Bronchial epithelial cell (primary cell): Measurements from ENCODE around the gene ABCA2. TPM values are rescaled to one million over a fixed set of nuclear protein-coding genes. Genes with fewer than 3 reads are reported as not detected.

Source experiments
- DNase-seq: peaks from one replicate; pipeline ENCODE4 v3.0.0-alpha.2; 2010; ENCODE audit warnings: low read depth
- FAIRE-seq: peaks from 2 replicates; lab custom pipeline; 2011; peaks lifted over from hg19 to GRCh38; lab: Jason Lieb, UNC
- H3K27me3 ChIP-seq: 2 replicates; pipeline ENCODE4 v1.5.1; 2011; ENCODE audit warnings: low read length; ENCODE audit not compliant: control insufficient read depth, insufficient read depth
- H3K36me3 ChIP-seq: 2 replicates; pipeline ENCODE4 v1.5.1; 2011; ENCODE audit warnings: low read length; ENCODE audit not compliant: control insufficient read depth, insufficient read depth
- H3K4me3 ChIP-seq: 2 replicates; pipeline ENCODE4 v1.5.1; 2011; ENCODE audit warnings: mild to moderate bottlenecking, low read depth, low read length, control low read depth
- total RNA-seq: library from RNA; depleted of rRNA; stranded (reverse); fragments of >200 nt; gene quantifications from 2 replicates; pipeline ENCODE4 v1.2.1, GENCODE V29; 2014
- TF ChIP-seq, protein P1 (sequence below): IDR thresholded peaks from 2 replicates; pipeline ENCODE4 v1.5.1; 2011; ENCODE audit warnings: mild to moderate bottlenecking, moderate library complexity, low read length, control low read depth, inconsistent platforms; ENCODE audit not compliant: insufficient read depth, severe bottlenecking

ABCA2 gene
- total RNA-seq, 1 donor from 2014 or later = 5.5 TPM

DNA sequence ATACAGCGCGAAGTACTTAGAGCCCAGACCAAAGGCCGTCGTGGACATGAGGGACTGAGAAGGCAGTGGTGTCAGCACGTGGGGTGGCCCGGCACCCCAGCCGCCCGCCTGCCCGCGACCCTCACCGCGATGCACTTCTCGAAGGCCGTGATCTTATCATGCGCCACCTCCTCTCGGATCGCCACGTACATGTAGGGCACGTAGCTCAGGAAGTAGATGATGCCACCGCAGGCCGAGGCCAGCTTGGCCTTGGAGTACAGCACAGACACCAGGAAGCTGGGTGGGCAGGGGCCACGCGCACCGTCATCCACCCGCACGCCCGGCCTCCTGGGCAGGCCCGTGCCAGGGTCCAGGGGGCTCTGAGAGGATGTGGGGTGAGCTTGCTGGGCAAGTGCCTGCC, 11.0 kb downstream of the ABCA2 start:
- Histone ChIP-seq H3K27me3 (no peaks in the 10 kb centered on the region), H3K4me3 (no peak overlapping the region), H3K36me3 (peaks cover 9% of the 10 kb centered on the region)
- no peak for FAIRE-seq
- no peak for DNase-seq
- TF ChIP-seq, protein P1, sequence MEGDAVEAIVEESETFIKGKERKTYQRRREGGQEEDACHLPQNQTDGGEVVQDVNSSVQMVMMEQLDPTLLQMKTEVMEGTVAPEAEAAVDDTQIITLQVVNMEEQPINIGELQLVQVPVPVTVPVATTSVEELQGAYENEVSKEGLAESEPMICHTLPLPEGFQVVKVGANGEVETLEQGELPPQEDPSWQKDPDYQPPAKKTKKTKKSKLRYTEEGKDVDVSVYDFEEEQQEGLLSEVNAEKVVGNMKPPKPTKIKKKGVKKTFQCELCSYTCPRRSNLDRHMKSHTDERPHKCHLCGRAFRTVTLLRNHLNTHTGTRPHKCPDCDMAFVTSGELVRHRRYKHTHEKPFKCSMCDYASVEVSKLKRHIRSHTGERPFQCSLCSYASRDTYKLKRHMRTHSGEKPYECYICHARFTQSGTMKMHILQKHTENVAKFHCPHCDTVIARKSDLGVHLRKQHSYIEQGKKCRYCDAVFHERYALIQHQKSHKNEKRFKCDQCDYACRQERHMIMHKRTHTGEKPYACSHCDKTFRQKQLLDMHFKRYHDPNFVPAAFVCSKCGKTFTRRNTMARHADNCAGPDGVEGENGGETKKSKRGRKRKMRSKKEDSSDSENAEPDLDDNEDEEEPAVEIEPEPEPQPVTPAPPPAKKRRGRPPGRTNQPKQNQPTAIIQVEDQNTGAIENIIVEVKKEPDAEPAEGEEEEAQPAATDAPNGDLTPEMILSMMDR = no peak

DNA sequence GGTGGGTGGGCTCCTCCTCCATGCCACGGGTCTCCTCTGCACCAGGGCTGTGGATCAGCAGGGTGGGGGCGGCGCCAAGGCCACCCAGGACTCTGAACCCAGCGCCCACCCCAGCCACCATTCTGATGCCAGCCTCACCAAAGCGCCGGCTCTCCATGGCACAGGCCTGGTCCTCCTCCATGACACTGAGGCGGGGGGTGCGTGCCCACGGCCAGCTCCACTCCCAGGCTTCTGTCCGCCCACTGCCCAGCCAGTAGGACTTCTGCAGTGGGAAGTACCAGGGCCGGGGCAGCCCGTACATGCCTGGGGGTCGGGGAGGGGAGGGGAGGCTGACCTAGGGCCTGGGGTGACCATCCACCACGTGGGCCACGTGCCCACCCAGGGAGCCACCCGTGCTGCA, 11.6 kb downstream of the ABCA2 start:
- no peak for FAIRE-seq
- Histone ChIP-seq H3K36me3 (peaks cover 9% of the 10 kb centered on the region), H3K27me3 (no peaks in the 10 kb centered on the region), H3K4me3 (no peak overlapping the region)
- TF ChIP-seq, protein P1 = no peak
- DNase-seq = no peak

DNA sequence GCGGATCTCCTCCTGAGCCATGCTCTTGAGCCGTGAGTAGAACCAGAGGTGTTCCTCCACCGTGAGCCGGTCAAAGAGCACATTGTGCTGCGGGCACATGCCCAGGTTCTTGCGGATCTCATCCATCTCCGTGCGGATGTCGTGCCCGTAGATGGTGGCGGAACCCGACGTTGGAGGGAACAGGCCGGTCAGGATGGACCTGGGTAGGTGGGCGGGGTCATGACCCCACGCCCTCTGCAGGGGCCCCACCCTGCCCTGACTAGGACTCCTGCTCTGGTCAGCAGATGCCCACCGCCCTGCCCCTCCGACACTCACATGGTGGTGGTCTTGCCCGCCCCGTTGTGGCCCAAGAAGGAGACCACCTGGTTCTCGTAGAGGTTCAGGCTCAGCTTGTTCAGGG, 12.1 kb downstream of the ABCA2 start:
- DNase-seq = no peak
- H3K36me3 ChIP-seq = peaks cover 9% of the 10 kb centered on the region
- no peaks in the 10 kb centered on the region for H3K27me3 ChIP-seq
- TF ChIP-seq, protein P1 = no peak
- no peak overlapping the region for H3K4me3 ChIP-seq
- FAIRE-seq = no peak

DNA sequence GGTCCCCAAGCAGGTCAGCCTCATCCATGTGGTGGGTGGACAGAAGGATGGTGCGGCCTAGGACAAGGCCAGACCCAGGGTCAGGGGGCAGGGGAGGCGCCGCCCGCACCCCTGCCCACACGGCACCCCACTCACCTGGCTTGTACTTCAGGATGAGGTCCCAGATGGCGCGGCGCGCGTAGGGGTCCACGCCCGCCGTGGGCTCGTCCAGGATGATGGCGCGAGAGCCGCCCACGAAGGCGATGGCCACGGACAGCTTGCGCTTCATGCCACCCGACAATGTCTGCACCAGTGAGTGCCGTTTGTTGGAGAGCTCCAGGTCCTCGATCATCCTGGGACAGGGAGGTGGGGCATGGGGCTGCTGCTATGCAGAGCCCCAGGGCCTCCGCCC, 12.5 kb downstream of the ABCA2 start:
- DNase-seq = no peak
- no peak for FAIRE-seq
- H3K4me3 ChIP-seq = no peak overlapping the region
- no peaks in the 10 kb centered on the region for H3K27me3 ChIP-seq
- peaks cover 9% of the 10 kb centered on the region for H3K36me3 ChIP-seq
- TF ChIP-seq, protein P1 = no peak

DNA sequence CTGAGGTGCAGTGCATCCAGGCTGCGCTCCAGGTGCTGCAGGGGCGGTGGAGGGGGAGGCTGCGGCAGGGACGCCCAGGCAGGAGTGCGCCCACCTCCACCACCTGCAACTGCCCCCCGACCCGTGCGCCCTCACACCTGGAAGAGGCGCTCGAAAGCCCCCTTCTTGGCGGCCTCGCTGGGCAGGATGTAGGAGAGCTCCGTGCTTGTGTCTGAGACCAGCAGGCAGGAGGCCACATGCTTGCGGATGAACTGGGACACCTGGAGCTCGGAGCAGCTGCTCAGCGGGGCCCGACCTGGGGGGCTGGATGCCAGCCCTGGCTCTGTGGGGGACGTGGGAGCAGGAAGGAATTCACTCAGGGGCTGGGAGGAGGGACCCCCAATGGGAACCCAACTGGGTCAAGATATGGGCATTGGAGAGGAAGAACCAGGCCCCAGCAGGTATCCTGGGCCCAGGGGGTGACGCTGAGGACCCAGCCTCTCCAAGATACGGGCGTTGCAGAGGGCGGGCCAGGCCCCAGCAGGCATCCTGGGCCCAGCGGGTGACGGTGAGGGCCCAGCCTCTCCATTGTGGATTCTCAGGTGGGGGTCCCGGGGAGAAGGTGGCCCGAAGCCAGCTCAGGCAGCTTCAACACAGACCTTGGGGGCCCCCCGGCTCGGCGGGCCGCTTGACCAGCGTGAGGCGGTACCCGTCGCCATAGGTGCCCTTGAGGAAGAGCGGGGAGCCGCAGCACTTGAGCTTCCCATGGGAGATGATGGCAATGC, 13.1 kb downstream of the ABCA2 start:
- TF ChIP-seq, protein P1 = no peak
- no peak for FAIRE-seq
- DNase-seq = no peak
- H3K4me3 ChIP-seq = no peak overlapping the region
- H3K36me3 ChIP-seq = peaks cover 9% of the 10 kb centered on the region
- no peaks in the 10 kb centered on the region for H3K27me3 ChIP-seq

DNA sequence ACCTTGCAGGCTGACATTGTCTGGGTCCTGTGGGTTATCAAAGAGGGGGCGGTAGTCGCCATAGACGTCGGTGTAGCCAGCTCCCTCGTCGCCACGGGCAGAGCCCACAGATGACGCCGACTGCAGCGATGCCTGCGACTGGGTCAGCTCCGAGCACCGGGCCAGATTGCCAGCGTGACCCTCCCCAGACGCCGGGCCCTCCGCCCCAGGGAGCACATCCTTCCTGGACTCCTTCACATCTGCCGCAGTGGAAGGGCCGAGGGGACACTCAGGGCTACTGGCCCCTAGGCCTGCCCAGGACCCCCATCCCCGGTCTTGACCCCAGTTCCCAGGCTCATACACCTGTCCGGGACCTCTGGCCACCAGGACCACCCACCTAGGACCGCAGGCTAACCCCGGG, 13.9 kb downstream of the ABCA2 start:
- Histone ChIP-seq H3K27me3 (no peaks in the 10 kb centered on the region), H3K4me3 (no peak overlapping the region), H3K36me3 (peaks cover 10% of the 10 kb centered on the region)
- TF ChIP-seq, protein P1 = no peak
- DNase-seq (no peak), FAIRE-seq (no peak)
